ENCODE results near the gene SLC25A13.

Gene SLC25A13

GRCh38 chr7:96322847-96323461 is 1.1 kb upstream of the SLC25A13 start:
- no peak for DNase-seq

- no peak for DNase-seq
Observed at GRCh38 chr7:96322373-96322695, 436 bp upstream of the SLC25A13 start.

DNA sequence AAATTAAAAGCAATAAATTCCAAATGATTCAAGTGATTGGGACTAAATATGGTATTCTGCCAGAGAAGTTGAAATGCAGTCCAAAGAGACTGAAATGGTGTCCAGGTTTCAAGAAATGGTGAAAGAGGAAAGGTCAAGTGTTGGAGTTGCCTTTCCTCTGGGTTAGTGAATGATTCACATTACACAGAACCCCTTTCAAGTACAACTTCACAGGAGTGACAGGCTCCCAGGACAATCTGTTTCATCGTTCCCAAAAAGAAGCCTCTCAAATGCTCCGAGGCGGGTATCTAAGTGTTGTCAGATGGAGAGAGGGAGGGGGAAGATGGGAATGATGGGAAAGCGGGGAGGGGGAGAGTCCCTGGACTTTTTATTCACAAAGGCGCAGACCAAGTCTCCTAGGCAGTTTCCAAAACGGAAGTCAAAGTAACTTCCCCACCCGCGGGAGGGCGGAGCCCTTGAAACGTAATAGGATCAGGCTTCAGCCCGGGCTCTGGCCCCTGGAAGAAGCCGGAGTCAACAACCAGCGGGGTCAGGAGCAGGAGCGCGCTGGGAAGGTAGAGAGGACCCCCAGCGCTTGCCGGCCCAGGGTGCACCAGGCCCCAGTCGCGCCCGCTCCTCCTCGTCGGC is 754 bp downstream of the SLC25A13 start:
- peak; percentile 43 to 90 (median 82) for DNase-seq

- no peak for DNase-seq
Observed at GRCh38 chr7:96320442-96320841, 1.5 kb downstream of the SLC25A13 start.

DNA sequence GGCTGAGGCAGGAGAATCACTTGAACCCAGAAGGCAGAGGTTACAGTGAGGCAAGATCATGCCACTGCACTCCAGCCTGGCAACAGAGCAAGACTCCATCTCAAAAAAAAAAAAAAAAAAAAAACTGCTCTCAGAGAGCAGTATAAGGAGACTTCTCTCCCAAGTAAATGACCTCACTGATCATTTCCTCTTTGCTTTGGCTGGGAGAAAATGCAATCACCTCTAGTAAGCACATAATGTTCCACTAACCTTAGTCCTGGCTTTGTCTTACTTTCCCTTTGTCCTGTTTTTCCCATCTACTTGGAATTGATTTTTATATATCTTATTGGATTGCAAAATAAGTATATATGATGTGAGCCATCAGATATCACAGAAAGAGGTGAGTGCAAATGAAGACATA is 2.5 kb downstream of the SLC25A13 start:
- no peak for DNase-seq

DNA sequence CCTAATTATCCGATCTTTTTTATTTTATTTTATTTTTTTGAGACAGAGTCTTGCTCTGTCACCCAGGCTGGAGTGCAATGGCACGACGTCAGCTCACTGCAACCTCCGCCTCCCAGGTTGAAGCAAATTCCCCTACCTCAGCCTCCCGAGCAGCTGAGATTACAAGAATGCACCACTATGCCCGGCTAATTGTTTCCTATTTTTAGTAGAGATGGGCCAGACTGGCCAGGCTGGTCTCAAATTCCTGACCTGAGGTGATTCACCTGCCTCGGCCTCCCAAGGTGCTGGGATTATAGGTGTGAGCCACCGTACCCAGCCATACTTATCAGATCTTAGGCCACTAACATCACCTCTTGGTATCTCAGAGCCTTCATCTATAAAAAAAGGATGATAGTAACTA is 4.9 kb downstream of the SLC25A13 start:
- no peak for DNase-seq

GRCh38 chr7:96315125-96315512 is 6.8 kb downstream of the SLC25A13 start:
- DNase-seq, result no peak

DNA sequence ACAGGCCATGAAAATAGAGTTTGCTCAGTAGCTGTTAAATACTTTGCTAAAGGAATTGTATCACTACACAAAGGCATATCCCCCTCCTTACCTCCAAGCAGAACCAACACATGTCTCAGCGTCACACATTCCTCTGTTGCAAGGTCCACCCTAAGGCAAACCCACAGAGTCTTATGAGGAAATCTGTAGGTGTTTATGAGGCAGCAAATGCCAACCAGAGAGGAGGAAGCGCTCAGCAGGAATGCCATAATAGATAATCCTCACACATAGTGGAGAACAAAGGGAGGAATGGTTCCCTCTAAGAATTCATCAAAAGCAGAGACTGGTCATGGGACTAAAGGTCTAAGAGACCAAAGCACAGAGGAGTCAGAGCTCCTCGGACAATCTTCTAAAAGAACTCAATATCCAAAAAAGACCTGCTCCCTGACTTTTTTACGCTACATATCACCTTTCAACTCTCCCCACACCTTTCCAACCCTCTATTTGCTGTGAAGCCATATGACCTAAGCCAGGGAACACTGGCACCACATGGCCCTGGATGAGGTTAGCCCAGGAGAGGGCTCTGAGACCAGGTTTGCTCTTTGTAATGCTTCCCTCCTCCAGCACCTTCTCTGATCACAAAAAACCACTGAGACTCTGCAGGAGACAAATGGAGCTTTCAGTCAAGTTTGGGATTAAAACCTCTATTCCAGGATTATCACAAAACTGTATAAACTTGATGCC is 7.3 kb downstream of the SLC25A13 start:
- no peak for DNase-seq

DNA sequence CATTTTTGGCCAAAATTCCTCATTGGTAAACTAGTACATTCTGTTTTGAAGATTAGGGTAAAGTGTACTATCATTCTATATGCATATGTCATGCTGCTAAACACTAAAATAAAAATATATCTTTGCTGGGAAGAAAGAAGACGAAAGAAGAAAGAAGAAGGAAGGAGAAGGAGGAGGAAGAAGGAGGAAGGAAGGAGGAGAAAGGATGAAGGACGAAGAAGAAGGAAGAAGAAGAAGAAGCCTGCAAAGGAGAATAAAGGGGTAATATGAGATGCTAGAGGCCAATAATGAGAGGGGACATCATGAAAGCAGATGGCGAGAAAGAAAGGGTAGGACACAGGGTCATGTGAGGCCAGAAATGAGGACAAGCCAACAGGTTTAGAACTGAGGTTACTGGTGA is 8.0 kb downstream of the SLC25A13 start:
- DNase-seq, result no peak

GRCh38 chr7:96312502-96312901 is 9.4 kb downstream of the SLC25A13 start:
- no peak for DNase-seq

GRCh38 chr7:96311967-96312366 is 9.9 kb downstream of the SLC25A13 start:
- DNase-seq, result peak in 1 of 14 donors; percentile 25

GRCh38 chr7:96310110-96310509 is 11.8 kb downstream of the SLC25A13 start:
- DNase-seq, result peak in 1 of 14 donors; percentile 10

DNA sequence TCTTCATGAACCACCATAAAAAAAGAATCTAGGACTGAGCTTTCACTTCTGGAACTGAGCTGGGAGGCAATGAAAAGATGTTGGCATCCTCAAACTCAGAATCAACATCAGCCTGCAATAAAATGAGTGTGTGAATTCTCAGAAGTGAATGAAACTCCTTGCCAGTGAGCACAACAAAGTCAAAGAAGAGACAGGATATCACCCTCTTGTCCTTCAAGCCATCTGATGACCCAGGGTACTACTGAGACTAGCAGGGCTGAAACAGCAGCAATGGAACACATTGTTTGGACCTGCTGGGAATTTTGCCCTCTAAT is 13.0 kb downstream of the SLC25A13 start:
- no peak for DNase-seq

GRCh38 chr7:96308253-96308949 is 13.5 kb downstream of the SLC25A13 start:
- DNase-seq, result no peak

DNA sequence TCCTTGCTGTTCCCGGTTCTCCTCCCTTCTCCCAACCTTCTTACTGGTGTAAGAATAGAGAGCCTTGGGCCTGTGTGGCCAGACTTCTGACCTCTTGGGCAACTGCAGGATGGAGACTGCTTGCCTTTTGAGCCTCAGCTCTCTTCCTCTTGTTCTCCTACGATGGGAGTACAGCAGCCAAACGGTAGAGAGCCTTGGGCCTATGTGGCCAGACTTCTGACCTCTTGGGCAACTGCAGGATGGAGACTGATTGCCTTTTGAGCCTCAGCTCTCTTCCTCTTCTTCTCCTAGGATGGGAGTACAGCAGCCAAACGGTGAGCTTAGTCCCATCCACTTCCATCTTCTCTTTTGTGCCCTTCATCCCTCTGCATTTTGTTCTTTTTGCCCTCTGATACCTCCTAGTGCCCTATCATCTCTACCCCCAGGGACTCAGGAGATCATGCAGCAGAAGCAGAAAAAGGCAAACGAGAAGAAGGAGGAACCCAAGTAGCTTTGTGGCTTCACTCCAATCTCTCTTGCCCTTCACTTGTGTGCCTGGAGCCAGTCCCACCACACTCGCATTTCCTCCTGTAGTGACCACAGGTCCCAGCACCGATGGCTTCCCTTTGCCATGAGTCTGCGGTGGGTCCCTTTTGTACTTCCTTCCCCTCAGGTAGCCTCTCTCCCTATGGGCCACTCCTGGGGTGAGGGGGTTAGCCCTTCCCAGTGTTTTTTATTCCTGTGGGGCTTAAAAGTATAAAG is 15.3 kb downstream of the SLC25A13 start:
- DNase-seq, result no peak

DNA sequence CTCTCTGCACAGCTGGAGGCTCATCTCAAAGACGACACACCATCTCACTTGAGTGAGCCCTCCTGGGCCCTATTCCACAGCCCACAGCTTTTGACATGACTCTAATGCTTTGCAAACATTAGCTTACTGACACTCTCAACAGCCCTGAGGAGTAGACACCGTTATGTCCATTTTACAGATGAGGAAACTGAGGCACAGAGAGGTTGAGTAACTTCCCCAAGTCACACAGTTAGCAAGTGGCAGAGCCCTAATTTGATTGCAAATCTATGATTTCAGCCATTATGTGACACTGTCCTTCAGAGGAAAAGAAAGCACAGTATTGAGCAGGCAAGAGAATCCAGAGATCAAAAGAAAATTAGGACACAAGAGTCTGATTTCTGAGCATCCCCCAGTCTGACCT is 16.0 kb downstream of the SLC25A13 start:
- DNase-seq, result no peak

GRCh38 chr7:96304573-96304972 is 17.3 kb downstream of the SLC25A13 start:
- DNase-seq, result no peak

DNA sequence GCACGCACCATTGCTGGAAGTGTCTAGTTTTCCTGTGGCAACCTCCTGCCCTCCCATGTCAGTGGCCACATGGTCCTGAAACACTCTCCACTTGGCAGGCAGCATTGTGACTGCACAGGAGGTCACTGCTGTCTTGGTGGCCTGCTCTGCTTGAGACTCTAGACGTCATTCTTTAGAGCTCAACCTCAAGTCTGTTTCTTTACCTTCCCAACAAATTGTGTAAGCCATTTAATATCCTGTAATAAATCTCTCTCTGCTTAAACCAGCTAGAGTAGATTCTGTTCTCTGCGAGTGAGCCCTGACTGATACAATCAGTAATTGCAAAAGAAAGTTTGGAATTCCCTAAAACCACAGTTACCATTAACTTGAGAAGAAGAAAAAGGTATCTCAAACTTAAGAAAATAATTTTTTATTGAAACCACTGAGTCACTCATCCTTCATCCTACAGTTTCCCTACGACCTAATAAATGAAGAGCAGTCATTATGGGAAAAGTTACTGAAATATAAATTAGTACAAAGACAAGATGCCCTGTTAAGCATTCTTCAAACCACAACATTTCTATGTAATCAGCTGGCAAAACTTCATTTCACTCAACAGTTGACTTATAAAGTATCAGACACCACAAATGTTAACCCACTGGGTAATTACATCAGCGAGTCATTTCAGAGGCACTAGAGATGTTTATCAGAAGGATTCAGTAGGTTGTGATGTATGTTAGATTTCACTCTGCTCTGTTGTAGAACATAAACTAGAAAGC is 18.0 kb downstream of the SLC25A13 start:
- no peak for DNase-seq

DNA sequence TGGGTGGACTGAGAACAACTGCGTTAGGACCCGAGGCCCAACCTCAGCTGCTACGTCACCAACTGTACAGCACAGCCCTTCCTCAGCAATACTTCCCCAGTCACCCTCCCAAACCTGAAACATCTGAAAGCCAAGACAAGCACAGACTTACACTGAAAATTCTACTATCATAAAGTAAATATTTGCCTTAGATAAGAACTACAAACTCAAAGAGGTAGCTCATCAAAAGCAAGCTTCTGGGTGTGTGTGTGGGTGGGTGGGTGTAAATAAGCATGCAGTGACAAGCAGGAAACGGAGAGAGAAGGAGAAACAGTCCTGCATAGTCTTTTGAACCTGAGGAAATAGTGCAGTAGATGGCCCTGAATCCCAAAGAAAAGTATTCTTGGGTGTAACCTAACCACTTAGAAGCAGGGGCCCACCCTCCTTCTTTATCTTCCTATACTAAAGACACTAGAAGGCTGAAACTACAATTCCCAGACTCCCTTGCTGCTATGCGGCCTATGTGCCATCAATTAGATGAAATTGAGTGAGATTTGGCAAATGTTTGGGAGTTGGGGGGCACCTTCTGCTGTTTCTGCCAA is 18.7 kb downstream of the SLC25A13 start:
- no peak for DNase-seq

- no peak for DNase-seq
Observed at GRCh38 chr7:96300986-96301385, 20.9 kb downstream of the SLC25A13 start.

- no peak for DNase-seq
Observed at GRCh38 chr7:96300502-96300901, 21.4 kb downstream of the SLC25A13 start.

DNA sequence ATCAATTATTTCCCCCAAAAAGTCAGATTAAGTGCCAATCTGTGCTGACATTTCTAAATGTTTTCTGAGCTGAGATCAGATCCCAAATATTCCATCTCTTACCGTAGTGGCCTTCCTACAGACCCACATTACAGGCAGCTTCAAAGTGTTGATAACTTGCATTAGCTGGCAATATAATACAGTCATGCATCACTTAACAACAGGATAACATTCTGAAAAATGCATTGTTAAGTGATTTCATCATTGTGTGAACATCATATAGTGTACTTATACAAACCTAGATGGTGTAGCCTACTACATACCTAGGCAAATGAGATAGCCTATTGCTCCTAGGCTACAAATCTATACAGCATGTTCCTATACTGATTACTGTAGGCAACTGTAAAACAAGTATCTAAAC is 22.4 kb downstream of the SLC25A13 start:
- DNase-seq, result no peak
